Heart left ventricle (tissue), 13 donors: ENCODE results near the gene REEP1.

Source experiments
- CTCF ChIP-seq, 12 donors: fragments of 200-600 bp; sonication (generic) in 4 of 12; IDR thresholded peaks; one replicate each; pipeline versions ENCODE4 v1.5.0 to v1.8.0; 2018 to 2022; ENCODE audit warnings: antibody characterized with exemption in 12 of 12, mild to moderate bottlenecking in 5 of 12
- POLR2A ChIP-seq, 2 donors: fragments of 450-650 bp; IDR thresholded peaks; one replicate each; pipeline ENCODE4 v1.6.1; 2017; ENCODE audit warnings: antibody characterized with exemption in 2 of 2, mild to moderate bottlenecking in 2 of 2, moderate library complexity in 2 of 2
- donor health status: ischemic (EF 13 %, LVEDD 7.1; RV severe dilation, severe dysfunction).
- donor health status: DM: no; HTN: yes; CAD: no.
- donor health status: DM: no; HTN: no; CAD: no.
- donor health status: ischemic (EF 25% LVEDD 6.9; RV normal size, moderate dysfunction).
- donor health status: ischemic (EF 25% LVEDD 5.7; RV mildly dilated, moderate dysfunction).
- donor health status: ischemic (EF 35%, LVEDD 5.7; RV mildly dilated, moderate dysfunction).
- donor health status: nonischemic (EF 11% LVEDD 7.7; RV severe dilation, severe dysfunction).
- donor health status: DM: yes; HTN: yes; CAD: no.
- donor health status: PGD.
- donor health status: ischemic (EF 29% LVEDD 5.4; RV normal size, mild dysfunction).
- donor health status: nonischemic (EF 23%, LVEDD 6.1; RV moderate dilation, normal function).

DNA sequence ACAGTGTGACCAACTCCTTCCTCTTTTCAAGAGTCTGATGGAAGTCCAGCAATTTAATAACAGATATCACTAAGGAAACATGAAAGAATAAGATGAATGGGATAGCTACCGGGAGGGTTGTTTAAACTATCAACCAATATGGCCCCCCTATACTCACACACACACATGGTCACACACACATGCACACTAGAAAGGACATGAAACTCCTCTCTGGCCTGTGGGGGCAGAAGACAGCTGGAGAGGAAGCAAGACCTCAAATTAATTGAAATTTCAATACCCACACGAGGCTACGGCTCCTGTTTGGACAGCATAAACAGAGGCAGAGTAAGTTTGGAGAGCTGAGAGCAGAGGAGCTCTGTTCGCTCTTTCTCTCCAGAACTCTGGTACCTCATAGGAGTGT lies 34.7 kb upstream of the REEP1 start:
- TF ChIP-seq CTCF (IDR thresholded peaks at IDR 0.05): no peak
- TF ChIP-seq POLR2A (IDR thresholded peaks at IDR 0.05): no peak
